Measurements from ENCODE around the gene CELF4.

DNA sequence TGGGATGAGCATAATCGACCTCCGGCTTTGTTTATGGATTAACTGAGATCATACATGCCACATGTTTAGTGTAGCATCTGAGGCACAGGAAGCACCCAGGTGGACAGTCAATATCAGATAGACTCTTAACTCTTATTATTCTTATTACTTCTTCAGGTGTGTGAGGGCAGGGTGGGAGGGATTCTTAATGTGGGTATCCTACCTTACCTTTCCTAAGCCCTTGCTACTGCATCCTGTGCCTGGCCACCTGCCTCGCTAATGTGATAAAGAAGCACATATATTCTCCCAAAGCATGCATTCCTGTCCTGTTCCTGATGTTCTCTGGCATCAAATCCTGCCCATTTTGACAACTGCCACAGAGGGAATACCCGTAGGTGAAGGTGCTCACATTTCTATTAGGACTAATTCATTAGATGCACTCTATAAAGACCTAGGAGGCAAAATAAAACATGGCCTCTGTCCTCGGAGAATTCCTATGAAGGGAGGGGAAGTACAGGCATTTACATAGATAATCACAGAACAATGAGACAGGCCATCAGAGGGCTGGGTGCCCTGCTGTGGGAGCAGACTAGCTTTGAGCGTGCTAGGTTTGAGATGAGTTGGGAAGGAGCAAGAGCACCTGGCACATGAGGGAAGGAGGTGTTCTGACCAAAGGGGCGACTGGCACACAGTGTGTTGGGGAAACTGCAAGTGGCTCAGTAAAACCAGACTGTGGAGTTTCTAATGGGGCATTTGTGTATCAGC is 19.5 kb upstream of the CELF4 start:
- TF ChIP-seq, protein P1, sequence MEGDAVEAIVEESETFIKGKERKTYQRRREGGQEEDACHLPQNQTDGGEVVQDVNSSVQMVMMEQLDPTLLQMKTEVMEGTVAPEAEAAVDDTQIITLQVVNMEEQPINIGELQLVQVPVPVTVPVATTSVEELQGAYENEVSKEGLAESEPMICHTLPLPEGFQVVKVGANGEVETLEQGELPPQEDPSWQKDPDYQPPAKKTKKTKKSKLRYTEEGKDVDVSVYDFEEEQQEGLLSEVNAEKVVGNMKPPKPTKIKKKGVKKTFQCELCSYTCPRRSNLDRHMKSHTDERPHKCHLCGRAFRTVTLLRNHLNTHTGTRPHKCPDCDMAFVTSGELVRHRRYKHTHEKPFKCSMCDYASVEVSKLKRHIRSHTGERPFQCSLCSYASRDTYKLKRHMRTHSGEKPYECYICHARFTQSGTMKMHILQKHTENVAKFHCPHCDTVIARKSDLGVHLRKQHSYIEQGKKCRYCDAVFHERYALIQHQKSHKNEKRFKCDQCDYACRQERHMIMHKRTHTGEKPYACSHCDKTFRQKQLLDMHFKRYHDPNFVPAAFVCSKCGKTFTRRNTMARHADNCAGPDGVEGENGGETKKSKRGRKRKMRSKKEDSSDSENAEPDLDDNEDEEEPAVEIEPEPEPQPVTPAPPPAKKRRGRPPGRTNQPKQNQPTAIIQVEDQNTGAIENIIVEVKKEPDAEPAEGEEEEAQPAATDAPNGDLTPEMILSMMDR (IDR thresholded peaks at IDR 0.05), result no peak
- TF ChIP-seq TCF7L2 (IDR thresholded peaks at IDR 0.05; ENCODE audit: low read depth, low read length) (no peak), POLR2AphosphoS5 (IDR thresholded peaks at IDR 0.05; ENCODE audit: low read depth, low read length) (no peak), SIN3A (IDR thresholded peaks at IDR 0.05; ENCODE audit: borderline replicate concordance, insufficient read depth, low read depth, low read length) (no peak)
- TF ChIP-seq, protein P2, sequence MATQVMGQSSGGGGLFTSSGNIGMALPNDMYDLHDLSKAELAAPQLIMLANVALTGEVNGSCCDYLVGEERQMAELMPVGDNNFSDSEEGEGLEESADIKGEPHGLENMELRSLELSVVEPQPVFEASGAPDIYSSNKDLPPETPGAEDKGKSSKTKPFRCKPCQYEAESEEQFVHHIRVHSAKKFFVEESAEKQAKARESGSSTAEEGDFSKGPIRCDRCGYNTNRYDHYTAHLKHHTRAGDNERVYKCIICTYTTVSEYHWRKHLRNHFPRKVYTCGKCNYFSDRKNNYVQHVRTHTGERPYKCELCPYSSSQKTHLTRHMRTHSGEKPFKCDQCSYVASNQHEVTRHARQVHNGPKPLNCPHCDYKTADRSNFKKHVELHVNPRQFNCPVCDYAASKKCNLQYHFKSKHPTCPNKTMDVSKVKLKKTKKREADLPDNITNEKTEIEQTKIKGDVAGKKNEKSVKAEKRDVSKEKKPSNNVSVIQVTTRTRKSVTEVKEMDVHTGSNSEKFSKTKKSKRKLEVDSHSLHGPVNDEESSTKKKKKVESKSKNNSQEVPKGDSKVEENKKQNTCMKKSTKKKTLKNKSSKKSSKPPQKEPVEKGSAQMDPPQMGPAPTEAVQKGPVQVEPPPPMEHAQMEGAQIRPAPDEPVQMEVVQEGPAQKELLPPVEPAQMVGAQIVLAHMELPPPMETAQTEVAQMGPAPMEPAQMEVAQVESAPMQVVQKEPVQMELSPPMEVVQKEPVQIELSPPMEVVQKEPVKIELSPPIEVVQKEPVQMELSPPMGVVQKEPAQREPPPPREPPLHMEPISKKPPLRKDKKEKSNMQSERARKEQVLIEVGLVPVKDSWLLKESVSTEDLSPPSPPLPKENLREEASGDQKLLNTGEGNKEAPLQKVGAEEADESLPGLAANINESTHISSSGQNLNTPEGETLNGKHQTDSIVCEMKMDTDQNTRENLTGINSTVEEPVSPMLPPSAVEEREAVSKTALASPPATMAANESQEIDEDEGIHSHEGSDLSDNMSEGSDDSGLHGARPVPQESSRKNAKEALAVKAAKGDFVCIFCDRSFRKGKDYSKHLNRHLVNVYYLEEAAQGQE (IDR thresholded peaks at IDR 0.05; ENCODE audit: insufficient read depth in 1 of 2, low read depth in 2 of 2, low read length in 1 of 2), result no peak
